ENCODE results near the gene GPC4. TPM values are rescaled to one million over a fixed set of nuclear protein-coding genes. Genes with fewer than 3 reads are reported as not detected.

GPC4 gene
- total RNA-seq, 4 donors from 2014 or later: 7.8 to 15.7 (median 12.7) TPM

DNA sequence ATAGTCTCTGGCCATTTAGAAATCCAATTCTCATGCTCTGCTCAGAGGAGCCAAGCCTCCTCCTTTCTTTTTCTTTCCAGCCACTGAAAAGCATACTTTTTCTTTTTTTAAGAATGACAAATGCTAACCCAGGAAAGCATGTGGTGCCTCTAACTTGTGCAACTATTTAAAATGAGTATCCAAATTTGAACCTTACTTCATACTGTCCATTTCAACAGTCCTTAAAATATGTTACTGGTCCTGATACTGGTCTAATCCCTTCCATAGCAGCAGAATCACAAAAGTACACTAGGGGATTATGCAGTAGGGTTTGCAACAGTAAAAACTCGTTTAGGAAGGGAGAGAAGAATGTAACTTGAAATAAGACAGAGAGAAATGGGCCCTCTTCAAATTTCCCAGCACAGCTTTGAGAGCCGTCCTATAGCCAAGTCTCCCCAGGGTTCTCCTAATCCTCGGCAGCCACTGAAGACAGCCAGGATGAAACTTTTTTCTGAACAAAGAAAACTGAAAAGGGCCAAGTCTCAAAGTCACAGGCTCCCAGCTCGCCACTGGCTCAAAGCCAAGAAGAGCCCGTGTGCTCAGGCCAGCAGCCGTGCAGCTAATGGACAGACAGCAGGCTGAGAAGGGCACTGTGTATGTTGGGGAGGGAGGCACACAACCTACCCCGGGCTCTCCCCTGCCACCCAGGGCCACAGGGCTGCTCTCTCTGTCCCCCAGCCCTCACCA, 39.5 kb downstream of the GPC4 start:
- Histone ChIP-seq H3K4me1 (peaks cover 2 to 38% (median 12%) of the 10 kb centered on the region in 4 donors), H3K27me3 (no peaks in the 10 kb centered on the region), H3K27ac (peak overlapping the region; percentile 38 to 61 (median 56)), H3K36me3 (no peaks in the 10 kb centered on the region), H3K9me3 (no peaks in the 10 kb centered on the region), H3K4me3 (no peak overlapping the region)
- 33 to 43% methylated on average over 4 to 7 of the region's 7 CpGs for WGBS, 2 donors (ENCODE audit: low coverage in 1 of 2)
- in situ Hi-C loops (cut with MboI; ENCODE audit: low pct_ligation_motif_present in 1 of 4, low pct_unique_long_range_greater_than_20kb in 1 of 4, low sequenced_read_pairs in 3 of 4): no loop called here
- peak; percentile 15 for DNase-seq
- intact Hi-C loops (cut with DNase I; ENCODE audit: low total_unique reads): no loop called here
- TF ChIP-seq POLR2AphosphoS5 (IDR thresholded peaks at IDR 0.05) (no peak), EP300 (IDR thresholded peaks at IDR 0.05; ENCODE audit: low read depth) (no peak), CTCF (IDR thresholded peaks at IDR 0.05) (no peak), POLR2A (IDR thresholded peaks at IDR 0.05) (no peak)

- H3K9me3 ChIP-seq: no peaks in the 10 kb centered on the region
- in situ Hi-C loops (cut with MboI; ENCODE audit: low pct_ligation_motif_present in 1 of 4, low pct_unique_long_range_greater_than_20kb in 1 of 4, low sequenced_read_pairs in 3 of 4): no loop called here
- peak overlapping the region in 1 of 4 donors; percentile 60 for H3K27ac ChIP-seq
- H3K36me3 ChIP-seq: no peaks in the 10 kb centered on the region
- DNase-seq: no peak
- H3K4me1 ChIP-seq: peaks cover 2 to 40% (median 12%) of the 10 kb centered on the region in 4 donors
- H3K27me3 ChIP-seq: no peaks in the 10 kb centered on the region
- intact Hi-C loops (cut with DNase I; ENCODE audit: low total_unique reads): no loop called here
- 56 to 79% methylated on average over 2 of the region's 2 CpGs for WGBS, 2 donors (ENCODE audit: low coverage in 1 of 2)
- TF ChIP-seq EP300 (IDR thresholded peaks at IDR 0.05; ENCODE audit: low read depth) (no peak), CTCF (IDR thresholded peaks at IDR 0.05) (no peak), POLR2AphosphoS5 (IDR thresholded peaks at IDR 0.05) (no peak), POLR2A (IDR thresholded peaks at IDR 0.05) (no peak)
- H3K4me3 ChIP-seq: no peak overlapping the region
Measured at GRCh38 chrX:133374874-133375387, 40.4 kb downstream of the GPC4 start.

DNA sequence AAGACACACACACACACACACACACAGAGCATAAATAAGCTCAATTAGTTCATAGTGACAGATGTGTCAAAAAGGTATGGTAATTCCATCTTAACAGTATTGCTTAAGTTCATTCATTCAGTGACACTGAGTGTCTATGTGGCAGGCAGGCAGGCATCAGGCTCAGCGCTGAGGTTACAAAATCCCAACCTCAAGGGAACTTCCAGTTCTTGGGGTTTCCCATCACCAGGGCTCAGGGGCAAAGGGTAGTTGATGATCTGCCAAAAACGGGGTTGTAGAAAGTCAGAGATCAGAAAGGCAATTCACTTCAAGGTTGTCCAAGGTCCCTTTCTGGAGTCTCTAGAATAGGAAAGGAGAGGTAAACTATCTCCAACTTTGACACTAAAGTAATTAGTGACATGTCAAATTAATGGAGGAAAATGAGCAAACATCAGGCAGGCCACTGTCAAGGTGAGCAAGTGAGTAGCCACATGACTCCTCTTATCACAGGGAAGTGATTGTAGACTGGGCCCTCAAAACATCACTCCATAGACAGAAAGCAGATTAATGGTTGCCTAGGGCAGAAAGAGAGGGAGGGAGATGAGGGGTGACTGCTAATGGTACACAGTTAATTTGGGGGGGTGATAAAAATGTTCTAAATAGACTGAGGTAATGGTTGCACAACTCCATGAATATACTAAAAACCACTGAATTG, 41.8 kb downstream of the GPC4 start:
- WGBS, 2 donors (ENCODE audit: low coverage in 1 of 2): 51 to 80% methylated on average over 1 to 2 of the region's 2 CpGs
- TF ChIP-seq CTCF (IDR thresholded peaks at IDR 0.05) (no peak), POLR2A (IDR thresholded peaks at IDR 0.05) (no peak), POLR2AphosphoS5 (IDR thresholded peaks at IDR 0.05) (no peak), EP300 (IDR thresholded peaks at IDR 0.05; ENCODE audit: low read depth) (no peak)
- intact Hi-C loops (cut with DNase I; ENCODE audit: low total_unique reads) (no loop called here), in situ Hi-C loops (cut with MboI; ENCODE audit: low pct_ligation_motif_present in 1 of 4, low pct_unique_long_range_greater_than_20kb in 1 of 4, low sequenced_read_pairs in 3 of 4) (no loop called here)
- Histone ChIP-seq H3K27ac (no peak overlapping the region), H3K4me1 (peaks cover 2 to 40% (median 12%) of the 10 kb centered on the region in 4 donors), H3K36me3 (no peaks in the 10 kb centered on the region), H3K27me3 (no peaks in the 10 kb centered on the region), H3K4me3 (no peak overlapping the region), H3K9me3 (no peaks in the 10 kb centered on the region)
- DNase-seq: peak; percentile 25

GRCh38 chrX:133370696-133371275, 44.5 kb downstream of the GPC4 start:
- no peak for DNase-seq
- in situ Hi-C loops (cut with MboI; ENCODE audit: low pct_ligation_motif_present in 1 of 4, low pct_unique_long_range_greater_than_20kb in 1 of 4, low sequenced_read_pairs in 3 of 4): no loop called here
- TF ChIP-seq POLR2A (IDR thresholded peaks at IDR 0.05) (no peak), EP300 (IDR thresholded peaks at IDR 0.05; ENCODE audit: low read depth) (no peak), POLR2AphosphoS5 (IDR thresholded peaks at IDR 0.05) (no peak), CTCF (IDR thresholded peaks at IDR 0.05) (no peak)

More at GRCh38 chrX:133370696-133371275, 44.5 kb downstream of the GPC4 start:
- no peak overlapping the region for H3K27ac ChIP-seq
- no peaks in the 10 kb centered on the region for H3K27me3 ChIP-seq
- no peaks in the 10 kb centered on the region for H3K9me3 ChIP-seq
- no peak overlapping the region for H3K4me3 ChIP-seq
- intact Hi-C loops (cut with DNase I; ENCODE audit: low total_unique reads): no loop called here
- peaks cover 0 to 27% (median 1%) of the 10 kb centered on the region in 4 donors for H3K4me1 ChIP-seq
- 53 to 74% methylated on average over 3 of the region's 3 CpGs for WGBS, 2 donors (ENCODE audit: low coverage in 1 of 2)
- H3K36me3 ChIP-seq: no peaks in the 10 kb centered on the region
